ENCODE measurements around the gene KCNIP1. TPM values are rescaled to one million over a fixed set of nuclear protein-coding genes. Genes with fewer than 3 reads are reported as not detected.

KCNIP1 gene
- total RNA-seq, 1 experiment from 2014 or later, result not detected

- Histone ChIP-seq H3K36me3 (ENCODE audit: control insufficient read depth in 1 of 2, insufficient read depth in 2 of 2, low read length in 2 of 2) (no peaks in the 10 kb centered on the region), H2AFZ (ENCODE audit: low read depth, low read length, poor library complexity, severe bottlenecking) (no peak overlapping the region), H3K27me3 (ENCODE audit: insufficient read depth, low read length) (peaks cover 52% of the 10 kb centered on the region), H3K9ac (ENCODE audit: low read length) (no peak overlapping the region), H4K20me1 (ENCODE audit: insufficient read depth) (no peaks in the 10 kb centered on the region), H3K79me2 (ENCODE audit: insufficient read depth, low read length) (no peaks in the 10 kb centered on the region), H3K9me2 (ENCODE audit: insufficient read depth) (no peaks in the 10 kb centered on the region), H3K9me3 (ENCODE audit: control insufficient read depth in 1 of 2, insufficient read depth in 1 of 2, low read depth in 1 of 2, low read length in 2 of 2) (no peaks in the 10 kb centered on the region), H3K4me3 (replicated peaks in 1 of 2; ENCODE audit: low read depth in 1 of 2, low read length in 2 of 2) (no peak overlapping the region), H3K27ac (ENCODE audit: low read depth, low read length) (no peak overlapping the region), H3K4me1 (ENCODE audit: control insufficient read depth in 1 of 2, insufficient read depth in 2 of 2, low read length in 2 of 2) (no peaks in the 10 kb centered on the region), H3K4me2 (ENCODE audit: low read length) (no peak overlapping the region)
- ChIA-PET POLR2A (no interaction called here), RAD21 (ENCODE audit: low non-redundant PET in 1 of 2, low total read pairs in 2 of 2, uncharacterized antibody in 2 of 2, unreplicated experiment in 2 of 2) (no interaction called here), CTCF (no interaction called here)
- intact Hi-C loops (cut with micrococcal nuclease), result no loop called here
- BruUV-seq (replicated peaks), result no TSS peak
- TF ChIP-seq EZH2 (IDR thresholded peaks at IDR 0.05), result no peak
- no peak for ATAC-seq
- no peak for DNase-seq (ENCODE audit: low read depth, low spot score)
These were observed 53.5 kb downstream of the KCNIP1 start for GRCh38 chr5:170557314-170557713.

GRCh38 chr5:170559296-170559695 is 55.5 kb downstream of the KCNIP1 start:
- H3K36me3 ChIP-seq (ENCODE audit: control insufficient read depth in 1 of 2, insufficient read depth in 2 of 2, low read length in 2 of 2), result no peaks in the 10 kb centered on the region
- H3K27ac ChIP-seq (ENCODE audit: low read depth, low read length), result no peak overlapping the region
- no peaks in the 10 kb centered on the region for H3K4me1 ChIP-seq (ENCODE audit: control insufficient read depth in 1 of 2, insufficient read depth in 2 of 2, low read length in 2 of 2)
- H3K27me3 ChIP-seq (ENCODE audit: insufficient read depth, low read length), result peaks cover 66% of the 10 kb centered on the region
- intact Hi-C loops (cut with micrococcal nuclease), result no loop called here
- ChIA-PET POLR2A (no interaction called here), RAD21 (ENCODE audit: low non-redundant PET in 1 of 2, low total read pairs in 2 of 2, uncharacterized antibody in 2 of 2, unreplicated experiment in 2 of 2) (no interaction called here), CTCF (no interaction called here)
- BruUV-seq (replicated peaks), result no TSS peak
- H3K9me2 ChIP-seq (ENCODE audit: insufficient read depth), result no peaks in the 10 kb centered on the region
- no peak overlapping the region for H3K9ac ChIP-seq (ENCODE audit: low read length)
- H3K4me3 ChIP-seq (replicated peaks in 1 of 2; ENCODE audit: low read depth in 1 of 2, low read length in 2 of 2), result no peak overlapping the region
- H3K4me2 ChIP-seq (ENCODE audit: low read length), result no peak overlapping the region
- ATAC-seq (no peak), DNase-seq (ENCODE audit: low read depth, low spot score) (no peak)
- no peaks in the 10 kb centered on the region for H4K20me1 ChIP-seq (ENCODE audit: insufficient read depth)
- H3K79me2 ChIP-seq (ENCODE audit: insufficient read depth, low read length), result no peaks in the 10 kb centered on the region
- no peak overlapping the region for H2AFZ ChIP-seq (ENCODE audit: low read depth, low read length, poor library complexity, severe bottlenecking)
- no peaks in the 10 kb centered on the region for H3K9me3 ChIP-seq (ENCODE audit: control insufficient read depth in 1 of 2, insufficient read depth in 1 of 2, low read depth in 1 of 2, low read length in 2 of 2)
- TF ChIP-seq CBX3 (IDR thresholded peaks at IDR 0.05; ENCODE audit: low read depth), result no peak
- TF ChIP-seq EZH2 (IDR thresholded peaks at IDR 0.05), result no peak
- no peak for TF ChIP-seq MAX (IDR thresholded peaks at IDR 0.05)
- TF ChIP-seq ZFX (IDR thresholded peaks at IDR 0.05), result no peak
- TF ChIP-seq ZBTB33 (IDR thresholded peaks at IDR 0.05; ENCODE audit: extremely low read depth, insufficient replicate concordance, low read length), result no peak
- TF ChIP-seq YY1 (IDR thresholded peaks at IDR 0.05; ENCODE audit: extremely low read depth, insufficient replicate concordance, low read depth, low read length), result no peak
- TF ChIP-seq POLR2A (IDR thresholded peaks at IDR 0.05; ENCODE audit: borderline replicate concordance, extremely low read depth, insufficient read depth, insufficient read length), result no peak
- no peak for TF ChIP-seq CTCF (IDR thresholded peaks at IDR 0.05 in 2 of 3, conservative IDR thresholded peaks at IDR 0.05 in 1 of 3; ENCODE audit: borderline replicate concordance in 1 of 3, insufficient read depth in 1 of 3, low read depth in 2 of 3, low read length in 2 of 3)
- no peak for TF ChIP-seq SP1 (IDR thresholded peaks at IDR 0.05; ENCODE audit: low read depth)
- no peak for TF ChIP-seq EZH2phosphoT487 (IDR thresholded peaks at IDR 0.05; ENCODE audit: borderline replicate concordance)
- TF ChIP-seq ZNF274 (IDR thresholded peaks at IDR 0.05; ENCODE audit: low read depth, low read length), result no peak
- TF ChIP-seq ATF3 (IDR thresholded peaks at IDR 0.05), result no peak
- TF ChIP-seq ELF1 (IDR thresholded peaks at IDR 0.05; ENCODE audit: borderline replicate concordance, low read depth), result no peak
- TF ChIP-seq EGR1 (IDR thresholded peaks at IDR 0.05; ENCODE audit: low read depth), result no peak
- no peak for TF ChIP-seq POLR2AphosphoS5 (IDR thresholded peaks at IDR 0.05; ENCODE audit: low read depth, low read length)
- TF ChIP-seq CEBPB (IDR thresholded peaks at IDR 0.05; ENCODE audit: low read depth), result no peak
